MM.1S (cell line): ENCODE results near the gene COL7A1.

Source experiments
- EZH2 ChIP-seq: fragments of 300-600 bp; sonication (generic); optimal IDR thresholded peaks from 2 replicates; pipeline ENCODE3; 2017; ENCODE audit warnings: low read depth, mild to moderate bottlenecking, antibody characterized with exemption, low read length, mixed read lengths
- TF ChIP-seq, protein P1 (sequence below): fragments of 300-600 bp; sonication (generic); IDR thresholded peaks from 2 replicates; pipeline ENCODE4 v1.5.1; 2016; ENCODE audit warnings: antibody characterized with exemption, low read length, mixed read lengths

DNA sequence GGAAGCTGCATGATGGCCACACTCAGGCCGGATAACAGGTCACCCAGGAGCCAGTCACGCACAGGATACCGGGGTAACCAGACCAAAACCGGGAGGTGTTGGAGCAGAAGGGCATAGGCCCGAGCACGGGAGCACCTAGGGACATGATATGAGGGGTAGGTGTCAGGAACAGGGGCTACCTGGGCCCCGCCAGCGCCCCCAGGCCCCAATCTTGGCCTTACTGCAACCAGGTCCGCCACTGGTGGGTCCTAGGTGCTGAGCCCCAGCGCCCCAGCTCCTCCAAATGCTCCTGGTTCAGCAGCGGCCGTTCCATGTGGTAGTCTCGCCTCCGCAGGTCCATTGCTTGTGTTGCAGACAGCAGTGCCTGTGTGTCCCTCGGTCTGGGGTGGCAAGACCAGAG is 38.1 kb upstream of the COL7A1 start:
- TF ChIP-seq, protein P1, sequence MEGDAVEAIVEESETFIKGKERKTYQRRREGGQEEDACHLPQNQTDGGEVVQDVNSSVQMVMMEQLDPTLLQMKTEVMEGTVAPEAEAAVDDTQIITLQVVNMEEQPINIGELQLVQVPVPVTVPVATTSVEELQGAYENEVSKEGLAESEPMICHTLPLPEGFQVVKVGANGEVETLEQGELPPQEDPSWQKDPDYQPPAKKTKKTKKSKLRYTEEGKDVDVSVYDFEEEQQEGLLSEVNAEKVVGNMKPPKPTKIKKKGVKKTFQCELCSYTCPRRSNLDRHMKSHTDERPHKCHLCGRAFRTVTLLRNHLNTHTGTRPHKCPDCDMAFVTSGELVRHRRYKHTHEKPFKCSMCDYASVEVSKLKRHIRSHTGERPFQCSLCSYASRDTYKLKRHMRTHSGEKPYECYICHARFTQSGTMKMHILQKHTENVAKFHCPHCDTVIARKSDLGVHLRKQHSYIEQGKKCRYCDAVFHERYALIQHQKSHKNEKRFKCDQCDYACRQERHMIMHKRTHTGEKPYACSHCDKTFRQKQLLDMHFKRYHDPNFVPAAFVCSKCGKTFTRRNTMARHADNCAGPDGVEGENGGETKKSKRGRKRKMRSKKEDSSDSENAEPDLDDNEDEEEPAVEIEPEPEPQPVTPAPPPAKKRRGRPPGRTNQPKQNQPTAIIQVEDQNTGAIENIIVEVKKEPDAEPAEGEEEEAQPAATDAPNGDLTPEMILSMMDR, result no peak
- TF ChIP-seq EZH2, result no peak
